ENCODE results near the gene HIVEP2.

HIVEP2 gene

GRCh38 chr6:142738731-142739130 is 206.2 kb downstream of the HIVEP2 start:
- DNase-seq (ENCODE audit: low read depth in 3 of 3) = no peak

DNA sequence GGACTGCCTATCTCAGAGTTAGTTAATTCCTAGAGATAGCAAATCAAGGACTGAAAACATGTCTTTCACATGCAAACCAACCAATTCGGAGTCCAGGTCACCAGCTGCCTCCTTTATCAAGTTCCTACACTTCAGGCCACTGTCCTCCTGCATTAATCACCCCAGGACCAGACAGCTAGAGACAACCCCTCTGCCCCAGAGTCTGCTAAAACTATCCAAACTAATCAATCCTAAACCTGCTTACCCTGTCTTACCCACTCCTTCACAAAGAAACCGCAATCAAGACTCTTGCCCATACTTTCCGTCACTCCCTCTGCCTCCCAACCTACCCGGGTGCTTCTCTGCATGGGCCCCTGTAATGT is 207.0 kb downstream of the HIVEP2 start:
- no peak for DNase-seq (ENCODE audit: low read depth in 3 of 3)

DNA sequence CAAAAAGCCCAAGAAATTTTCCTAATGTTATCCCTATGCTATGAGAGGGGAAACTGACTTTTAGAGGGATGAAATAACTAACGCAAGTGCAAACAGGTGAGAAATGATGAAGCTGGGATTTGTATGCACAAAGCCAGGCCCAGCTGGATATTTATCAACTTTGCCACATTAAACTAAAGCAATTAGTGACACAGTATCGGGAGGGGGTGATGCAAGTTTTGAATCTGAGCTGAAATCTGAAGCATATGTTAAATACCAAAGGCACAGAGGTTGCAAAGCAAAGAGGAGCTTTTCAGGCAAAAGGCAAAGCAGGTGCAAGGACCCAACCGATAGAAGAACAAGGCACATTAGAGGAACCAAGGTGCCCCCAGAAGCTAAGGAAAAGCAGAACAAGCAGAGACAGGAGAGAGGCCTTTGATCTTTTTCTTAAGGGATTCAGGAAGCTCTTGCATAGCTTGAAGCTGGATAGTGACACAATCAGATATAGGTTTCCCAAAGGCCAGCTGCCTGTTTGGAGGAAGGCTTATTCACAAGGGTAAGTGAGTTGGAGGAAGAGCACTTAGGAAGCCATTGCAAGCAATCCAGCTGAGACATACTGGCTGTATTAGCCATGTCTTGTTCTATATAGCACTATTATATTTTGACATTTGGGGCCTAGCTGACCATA is 207.5 kb downstream of the HIVEP2 start:
- no peak for DNase-seq (ENCODE audit: low read depth in 3 of 3)

GRCh38 chr6:142735204-142735603 is 209.8 kb downstream of the HIVEP2 start:
- DNase-seq (ENCODE audit: low read depth in 3 of 3) = no peak

- DNase-seq (ENCODE audit: low read depth in 3 of 3) = no peak
These were observed 212.2 kb downstream of the HIVEP2 start for GRCh38 chr6:142732790-142733189.

DNA sequence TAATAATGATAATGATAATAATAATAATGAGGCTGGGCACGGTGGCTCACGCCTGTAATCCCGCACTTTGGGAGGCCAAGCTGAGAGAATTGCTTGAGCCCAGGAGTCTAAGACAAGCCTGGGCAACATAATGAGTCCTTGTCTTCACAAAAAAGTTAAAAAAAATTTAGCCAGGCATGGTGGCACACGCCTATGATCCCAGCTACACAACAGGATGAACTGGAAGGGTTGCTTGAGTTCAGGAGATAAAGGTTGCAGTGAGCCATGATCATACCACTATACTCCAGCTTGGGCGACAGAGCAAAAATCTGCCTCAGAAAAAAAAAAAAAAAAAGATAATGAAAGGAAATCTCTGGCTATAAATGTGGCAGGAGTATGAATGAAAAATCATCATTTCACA is 213.4 kb downstream of the HIVEP2 start:
- no peak for DNase-seq (ENCODE audit: low read depth in 3 of 3)

DNA sequence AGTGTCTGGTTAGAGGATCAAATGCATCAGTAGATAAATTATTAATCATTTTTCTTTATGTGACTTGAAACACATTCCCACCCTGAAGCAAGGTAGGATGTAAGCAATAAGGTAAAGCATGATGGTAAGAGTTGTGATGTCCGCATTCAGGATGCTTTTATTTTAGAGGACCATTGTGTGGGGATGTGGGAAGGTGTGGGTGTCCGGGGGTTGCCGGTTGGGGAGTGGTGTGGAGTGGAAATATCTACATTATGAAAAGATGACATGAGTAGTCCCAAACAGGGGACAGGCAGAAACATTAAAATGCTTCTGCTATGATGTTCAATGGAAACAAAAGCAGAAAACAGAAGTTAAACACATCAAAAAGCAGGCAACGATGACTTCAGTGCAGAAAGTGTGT is 215.4 kb downstream of the HIVEP2 start:
- no peak for DNase-seq (ENCODE audit: low read depth in 3 of 3)

DNA sequence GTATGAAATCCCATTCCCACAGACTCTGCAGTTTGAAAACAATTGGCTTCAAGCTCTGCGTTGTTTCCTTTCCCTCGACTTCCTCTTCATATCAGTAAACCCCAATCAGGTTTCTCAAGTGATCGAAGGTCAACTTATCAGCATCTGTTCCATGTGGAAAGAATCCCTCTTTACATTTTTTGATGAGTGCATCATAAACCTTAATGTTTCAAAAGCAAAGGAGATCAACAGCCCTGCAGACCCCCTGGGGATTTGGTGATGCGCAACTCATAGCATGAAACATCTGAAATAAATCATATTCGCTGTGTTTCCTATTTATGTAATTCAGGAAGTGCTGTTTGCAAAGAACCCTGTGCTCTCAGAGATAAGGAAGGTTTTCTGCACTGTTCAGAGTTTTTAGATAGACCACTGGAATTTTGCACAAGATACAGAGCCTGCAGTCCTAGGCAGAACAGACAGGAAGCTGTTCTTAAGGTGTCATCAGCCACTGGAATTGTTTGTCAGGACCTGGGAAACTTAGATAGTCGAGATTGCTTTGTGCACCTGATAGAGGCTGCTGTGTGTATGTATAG is 216.0 kb downstream of the HIVEP2 start:
- DNase-seq (ENCODE audit: low read depth in 3 of 3) = no peak

DNA sequence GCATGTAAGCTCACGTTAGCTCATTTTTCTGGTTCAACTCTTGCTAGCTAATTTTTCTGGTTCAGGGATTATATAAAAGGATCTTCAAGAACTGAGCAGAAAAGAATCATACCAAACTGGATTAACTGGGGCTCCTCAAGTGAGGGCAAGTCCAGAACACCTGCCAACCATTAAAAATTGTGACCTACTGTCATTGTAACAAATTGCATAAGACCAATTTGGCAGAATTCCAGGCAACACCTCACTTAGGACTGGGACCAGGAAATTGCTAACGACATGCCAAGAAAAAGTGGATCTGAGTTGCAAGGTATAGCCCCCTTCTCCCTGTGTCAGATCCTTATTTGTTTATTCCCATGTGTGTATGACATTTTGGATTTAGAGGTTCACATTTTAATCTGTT is 216.6 kb downstream of the HIVEP2 start:
- DNase-seq (ENCODE audit: low read depth in 3 of 3) = no peak

DNA sequence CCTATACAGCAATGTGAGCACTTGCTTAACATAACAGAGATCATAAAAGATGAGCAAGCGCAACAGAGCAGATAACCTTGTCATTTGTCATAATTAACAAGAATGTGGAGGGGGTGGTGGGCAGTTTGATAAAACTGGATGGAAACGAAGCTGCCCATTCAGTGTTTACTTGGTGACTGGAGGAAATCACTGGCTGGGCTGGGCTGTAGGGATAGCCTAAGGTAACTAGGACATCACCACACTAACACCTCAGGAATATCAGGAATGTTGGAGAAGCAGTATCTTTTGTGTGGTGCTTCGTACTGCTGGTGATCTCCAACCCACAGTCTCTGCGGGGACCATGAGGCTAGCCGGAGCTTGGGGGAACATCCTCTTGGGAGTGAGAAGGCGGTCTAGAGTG is 218.4 kb downstream of the HIVEP2 start:
- no peak for DNase-seq (ENCODE audit: low read depth in 3 of 3)

DNA sequence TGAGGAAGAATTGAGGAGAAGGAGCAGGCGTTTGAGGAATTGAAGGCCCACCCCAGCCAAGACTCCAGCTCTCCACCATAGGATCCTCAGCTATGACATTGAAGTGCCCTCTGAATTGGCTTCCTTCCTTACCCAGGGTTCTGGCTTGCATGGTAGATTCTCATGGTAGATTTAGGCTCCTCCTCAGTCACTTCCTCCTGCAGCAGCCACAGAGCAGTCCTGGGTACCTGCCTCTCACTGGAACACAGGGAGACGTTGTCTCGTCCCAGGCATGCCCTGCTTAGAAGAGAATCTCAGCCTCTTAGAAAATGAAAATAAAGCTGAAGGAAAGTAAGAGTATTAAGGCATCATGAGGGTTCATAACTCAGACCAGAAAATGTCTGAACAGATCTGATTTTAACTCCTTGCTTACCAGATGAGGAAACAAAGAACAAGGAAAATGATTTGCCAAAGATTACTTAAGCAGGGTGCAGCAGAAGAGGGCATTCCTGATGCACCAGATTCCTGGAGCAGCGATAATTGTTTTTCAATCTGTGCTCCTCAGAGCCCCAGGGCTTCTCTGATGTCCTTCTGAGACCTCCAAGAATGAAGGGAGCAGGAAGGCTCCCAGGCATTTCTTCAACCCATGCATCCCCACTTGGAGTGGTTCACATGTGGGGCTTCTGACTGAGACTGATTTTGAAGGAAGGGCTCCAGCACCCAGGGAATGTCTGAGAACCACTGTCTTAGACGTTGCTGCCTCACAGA is 219.8 kb downstream of the HIVEP2 start:
- DNase-seq (ENCODE audit: low read depth in 3 of 3) = no peak

- DNase-seq (ENCODE audit: low read depth in 3 of 3) = no peak
These were observed 222.1 kb downstream of the HIVEP2 start for GRCh38 chr6:142722841-142723240.

GRCh38 chr6:142722012-142722411 is 223.0 kb downstream of the HIVEP2 start:
- DNase-seq (ENCODE audit: low read depth in 3 of 3) = no peak

GRCh38 chr6:142721215-142721920 is 223.6 kb downstream of the HIVEP2 start:
- no peak for DNase-seq (ENCODE audit: low read depth in 3 of 3)

DNA sequence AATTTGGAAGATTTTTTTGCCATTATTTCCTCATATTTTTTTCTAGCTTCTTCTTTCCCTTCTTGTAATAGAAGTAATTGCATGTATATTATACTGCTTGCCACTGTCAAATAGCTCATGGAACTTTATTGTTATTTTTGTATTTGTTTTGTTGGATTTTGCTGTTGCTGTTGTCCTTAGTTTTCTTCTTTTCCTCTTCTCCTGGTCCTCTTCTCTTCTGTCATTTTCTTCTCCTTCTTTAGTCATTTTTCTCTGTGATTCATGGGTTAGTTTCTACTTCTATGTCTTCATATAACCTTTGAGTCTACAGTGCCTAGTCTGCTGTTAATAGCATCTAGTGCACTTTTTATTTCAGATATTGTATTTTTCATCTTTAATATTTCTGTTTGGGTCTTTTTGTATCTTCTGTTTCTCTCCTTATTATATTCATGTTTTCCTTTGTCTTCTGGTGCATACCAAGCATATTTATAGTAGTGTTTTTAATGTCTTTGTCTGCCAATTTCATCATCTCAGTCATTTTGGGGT is 226.2 kb downstream of the HIVEP2 start:
- no peak for DNase-seq (ENCODE audit: low read depth in 3 of 3)

- DNase-seq (ENCODE audit: low read depth in 3 of 3) = no peak
These were observed 228.9 kb downstream of the HIVEP2 start for GRCh38 chr6:142716097-142716496.

- no peak for DNase-seq (ENCODE audit: low read depth in 3 of 3)
These were observed 229.8 kb downstream of the HIVEP2 start for GRCh38 chr6:142714951-142715785.

- DNase-seq (ENCODE audit: low read depth in 3 of 3) = no peak
These were observed 231.0 kb downstream of the HIVEP2 start for GRCh38 chr6:142713959-142714358.

DNA sequence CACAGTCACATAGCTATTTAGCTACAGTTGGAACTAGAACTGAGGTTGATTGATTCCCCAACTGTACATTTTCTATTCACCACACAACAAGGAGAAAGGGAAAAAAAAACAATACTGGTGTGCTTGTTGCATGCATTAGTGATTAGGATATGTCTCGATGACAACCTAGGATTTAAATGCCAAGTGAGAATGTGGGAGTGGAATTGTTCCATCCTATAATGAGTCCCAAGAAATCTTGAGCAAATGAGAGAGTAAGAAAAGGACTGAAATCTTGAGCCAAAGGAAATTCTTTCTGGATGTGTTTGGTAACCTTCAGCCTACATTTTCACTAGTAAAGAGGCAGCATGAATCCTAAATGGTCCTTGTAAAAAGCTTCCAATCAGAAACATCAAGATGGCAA is 232.7 kb downstream of the HIVEP2 start:
- no peak for DNase-seq (ENCODE audit: low read depth in 3 of 3)

GRCh38 chr6:142708651-142709050 is 236.3 kb downstream of the HIVEP2 start:
- DNase-seq (ENCODE audit: low read depth in 3 of 3) = no peak

- no peak for DNase-seq (ENCODE audit: low read depth in 3 of 3)
These were observed 237.7 kb downstream of the HIVEP2 start for GRCh38 chr6:142707255-142707654.

GRCh38 chr6:142706210-142706609 is 238.8 kb downstream of the HIVEP2 start:
- DNase-seq (ENCODE audit: low read depth in 3 of 3) = no peak
